ENCODE results near the gene BPIFA3.

The BPIFA3 gene

DNA sequence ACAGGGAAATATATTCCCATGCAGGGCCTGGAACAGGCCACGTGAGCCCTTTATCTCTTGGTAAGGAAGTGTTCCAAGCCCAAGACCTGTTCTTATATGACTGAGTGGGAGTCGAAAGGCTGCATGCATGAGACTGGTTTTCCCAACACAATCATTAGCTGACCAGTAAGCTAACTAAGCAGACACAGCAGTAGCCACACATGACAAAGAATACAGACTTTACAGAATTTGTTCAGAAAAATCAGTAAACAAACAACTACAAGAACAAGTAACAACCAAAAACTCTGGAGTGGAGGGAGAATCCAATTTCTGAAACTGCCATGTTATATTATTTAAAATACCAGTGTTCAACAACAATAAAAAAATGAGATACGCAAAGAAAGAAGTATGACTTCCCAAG is 35.3 kb downstream of the BPIFA3 start:
- Histone ChIP-seq H3K79me2 (ENCODE audit: insufficient read depth, low read length) (no peaks in the 10 kb centered on the region), H3K36me3 (ENCODE audit: insufficient read depth, low read length) (no peaks in the 10 kb centered on the region), H3K9ac (ENCODE audit: low read depth, low read length) (no peak overlapping the region), H3K9me3 (ENCODE audit: insufficient read depth, low read length, severe bottlenecking) (no peaks in the 10 kb centered on the region), H4K20me1 (ENCODE audit: insufficient read depth, low read length) (no peaks in the 10 kb centered on the region), H3K27me3 (ENCODE audit: insufficient read depth, low read length, poor library complexity) (peaks cover 6% of the 10 kb centered on the region), H3K4me3 (ENCODE audit: low read depth in 1 of 2, low read length in 2 of 2) (no peak overlapping the region), H3K27ac (ENCODE audit: low read length) (no peak overlapping the region), H2AFZ (ENCODE audit: low read depth, low read length) (no peak overlapping the region), H3K4me1 (ENCODE audit: insufficient read depth, low read length) (no peaks in the 10 kb centered on the region), H3K4me2 (ENCODE audit: insufficient read depth, low read length) (no peak overlapping the region)
- TF ChIP-seq EZH2 (IDR thresholded peaks at IDR 0.05; ENCODE audit: borderline replicate concordance, low read depth, low read length, severe bottlenecking) = no peak
- TF ChIP-seq, protein P1, sequence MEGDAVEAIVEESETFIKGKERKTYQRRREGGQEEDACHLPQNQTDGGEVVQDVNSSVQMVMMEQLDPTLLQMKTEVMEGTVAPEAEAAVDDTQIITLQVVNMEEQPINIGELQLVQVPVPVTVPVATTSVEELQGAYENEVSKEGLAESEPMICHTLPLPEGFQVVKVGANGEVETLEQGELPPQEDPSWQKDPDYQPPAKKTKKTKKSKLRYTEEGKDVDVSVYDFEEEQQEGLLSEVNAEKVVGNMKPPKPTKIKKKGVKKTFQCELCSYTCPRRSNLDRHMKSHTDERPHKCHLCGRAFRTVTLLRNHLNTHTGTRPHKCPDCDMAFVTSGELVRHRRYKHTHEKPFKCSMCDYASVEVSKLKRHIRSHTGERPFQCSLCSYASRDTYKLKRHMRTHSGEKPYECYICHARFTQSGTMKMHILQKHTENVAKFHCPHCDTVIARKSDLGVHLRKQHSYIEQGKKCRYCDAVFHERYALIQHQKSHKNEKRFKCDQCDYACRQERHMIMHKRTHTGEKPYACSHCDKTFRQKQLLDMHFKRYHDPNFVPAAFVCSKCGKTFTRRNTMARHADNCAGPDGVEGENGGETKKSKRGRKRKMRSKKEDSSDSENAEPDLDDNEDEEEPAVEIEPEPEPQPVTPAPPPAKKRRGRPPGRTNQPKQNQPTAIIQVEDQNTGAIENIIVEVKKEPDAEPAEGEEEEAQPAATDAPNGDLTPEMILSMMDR (IDR thresholded peaks at IDR 0.05; ENCODE audit: borderline replicate concordance, extremely low read depth, low read length, poor library complexity, severe bottlenecking) = no peak
- DNase-seq = no peak
- ATAC-seq (ENCODE audit: insufficient read depth, low read depth) = no peak

DNA sequence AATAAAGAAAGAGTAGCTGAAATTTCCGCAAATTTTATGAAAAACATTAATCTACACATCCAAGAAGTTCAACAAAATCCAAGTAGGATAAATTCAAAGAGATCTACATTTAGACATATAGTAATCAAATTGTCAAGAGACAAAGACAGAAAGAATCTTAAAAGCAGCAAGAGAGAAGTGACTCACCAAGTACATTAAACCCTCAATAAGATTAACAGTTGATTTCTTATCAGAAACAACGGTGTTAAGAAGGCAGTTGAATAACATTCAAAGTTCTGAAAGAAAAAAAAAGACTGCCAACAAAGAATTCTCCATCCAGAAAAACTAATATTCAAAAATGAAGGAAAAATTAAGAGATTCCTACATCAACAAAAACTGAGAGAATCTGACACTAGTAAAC is 37.9 kb downstream of the BPIFA3 start:
- H3K9ac ChIP-seq (ENCODE audit: low read depth, low read length) = no peak overlapping the region
- no peaks in the 10 kb centered on the region for H3K79me2 ChIP-seq (ENCODE audit: insufficient read depth, low read length)
- no peak overlapping the region for H3K4me3 ChIP-seq (ENCODE audit: low read depth in 1 of 2, low read length in 2 of 2)
- H4K20me1 ChIP-seq (ENCODE audit: insufficient read depth, low read length) = no peaks in the 10 kb centered on the region
- H2AFZ ChIP-seq (ENCODE audit: low read depth, low read length) = no peak overlapping the region
- no peak for TF ChIP-seq EZH2 (IDR thresholded peaks at IDR 0.05; ENCODE audit: borderline replicate concordance, low read depth, low read length, severe bottlenecking)
- TF ChIP-seq, protein P1 (IDR thresholded peaks at IDR 0.05; ENCODE audit: borderline replicate concordance, extremely low read depth, low read length, poor library complexity, severe bottlenecking) = no peak
- ATAC-seq (ENCODE audit: insufficient read depth, low read depth) (no peak), DNase-seq (no peak)
- no peak overlapping the region for H3K4me2 ChIP-seq (ENCODE audit: insufficient read depth, low read length)
- peaks cover 7% of the 10 kb centered on the region for H3K27me3 ChIP-seq (ENCODE audit: insufficient read depth, low read length, poor library complexity)
- H3K9me3 ChIP-seq (ENCODE audit: insufficient read depth, low read length, severe bottlenecking) = no peaks in the 10 kb centered on the region
- no peak overlapping the region for H3K27ac ChIP-seq (ENCODE audit: low read length)
- no peaks in the 10 kb centered on the region for H3K36me3 ChIP-seq (ENCODE audit: insufficient read depth, low read length)
- no peaks in the 10 kb centered on the region for H3K4me1 ChIP-seq (ENCODE audit: insufficient read depth, low read length)

DNA sequence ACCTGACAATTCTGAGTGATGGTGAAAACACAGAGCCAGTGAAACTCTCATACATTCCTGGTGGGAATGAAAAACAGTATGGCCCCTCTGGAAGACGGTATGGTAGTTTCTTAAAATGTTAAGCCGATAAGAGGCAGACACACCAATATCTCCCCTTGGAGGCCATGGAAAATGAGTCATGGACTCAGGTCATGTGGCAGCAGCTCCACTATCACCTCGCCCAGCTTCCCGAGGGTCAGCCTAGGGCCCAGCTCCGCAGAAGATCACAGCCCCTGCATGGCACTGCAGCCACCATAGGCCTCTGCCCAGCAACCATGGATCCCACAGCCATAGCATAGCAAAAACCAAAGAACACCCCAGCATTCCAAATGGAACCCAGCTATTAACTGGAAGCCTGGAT is 40.1 kb downstream of the BPIFA3 start:
- Histone ChIP-seq H3K79me2 (ENCODE audit: insufficient read depth, low read length) (no peaks in the 10 kb centered on the region), H3K36me3 (ENCODE audit: insufficient read depth, low read length) (no peaks in the 10 kb centered on the region), H2AFZ (ENCODE audit: low read depth, low read length) (no peak overlapping the region), H3K27ac (ENCODE audit: low read length) (no peak overlapping the region), H3K27me3 (ENCODE audit: insufficient read depth, low read length, poor library complexity) (peaks cover 21% of the 10 kb centered on the region), H3K4me2 (ENCODE audit: insufficient read depth, low read length) (no peak overlapping the region), H3K4me1 (ENCODE audit: insufficient read depth, low read length) (no peaks in the 10 kb centered on the region), H4K20me1 (ENCODE audit: insufficient read depth, low read length) (no peaks in the 10 kb centered on the region), H3K9me3 (ENCODE audit: insufficient read depth, low read length, severe bottlenecking) (no peaks in the 10 kb centered on the region), H3K4me3 (ENCODE audit: low read depth in 1 of 2, low read length in 2 of 2) (no peak overlapping the region), H3K9ac (ENCODE audit: low read depth, low read length) (no peak overlapping the region)
- DNase-seq (no peak), ATAC-seq (ENCODE audit: insufficient read depth, low read depth) (no peak)
- TF ChIP-seq EZH2 (IDR thresholded peaks at IDR 0.05; ENCODE audit: borderline replicate concordance, low read depth, low read length, severe bottlenecking) = no peak

DNA sequence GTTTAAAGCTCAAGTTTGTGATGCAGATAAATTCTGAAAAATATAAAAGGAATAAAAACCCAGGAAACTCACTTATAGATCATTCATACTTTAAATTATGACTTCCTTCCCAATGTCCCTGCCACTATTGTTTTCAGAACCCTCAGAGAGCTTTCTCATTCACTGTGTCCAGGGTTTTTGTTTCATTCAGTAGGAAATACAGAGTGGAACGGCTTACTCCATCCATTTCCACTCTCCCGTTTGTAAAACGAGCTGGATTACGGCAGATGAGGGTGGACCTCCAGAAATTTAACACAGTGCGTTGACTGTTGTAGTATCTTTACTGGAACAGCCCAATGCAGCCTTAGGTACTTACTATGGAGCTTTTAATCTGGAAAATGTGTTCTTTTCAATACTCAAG is 42.2 kb downstream of the BPIFA3 start:
- Histone ChIP-seq H3K9ac (ENCODE audit: low read depth, low read length) (no peak overlapping the region), H3K79me2 (ENCODE audit: insufficient read depth, low read length) (no peaks in the 10 kb centered on the region), H3K27me3 (ENCODE audit: insufficient read depth, low read length, poor library complexity) (peaks cover 31% of the 10 kb centered on the region), H4K20me1 (ENCODE audit: insufficient read depth, low read length) (no peaks in the 10 kb centered on the region; the same call in 1 of the 2 replicates), H3K4me3 (ENCODE audit: low read depth in 1 of 2, low read length in 2 of 2) (no peak overlapping the region), H3K36me3 (ENCODE audit: insufficient read depth, low read length) (no peaks in the 10 kb centered on the region), H3K4me2 (ENCODE audit: insufficient read depth, low read length) (no peak overlapping the region), H3K9me3 (ENCODE audit: insufficient read depth, low read length, severe bottlenecking) (no peaks in the 10 kb centered on the region), H3K4me1 (ENCODE audit: insufficient read depth, low read length) (no peaks in the 10 kb centered on the region), H2AFZ (ENCODE audit: low read depth, low read length) (no peak overlapping the region), H3K27ac (ENCODE audit: low read length) (no peak overlapping the region)
- TF ChIP-seq, protein P1 (IDR thresholded peaks at IDR 0.05; ENCODE audit: borderline replicate concordance, extremely low read depth, low read length, poor library complexity, severe bottlenecking) = no peak
- no peak for TF ChIP-seq EZH2 (IDR thresholded peaks at IDR 0.05; ENCODE audit: borderline replicate concordance, low read depth, low read length, severe bottlenecking)
- DNase-seq (no peak), ATAC-seq (ENCODE audit: insufficient read depth, low read depth) (no peak)
